ENCODE measurements around the gene MSI2. TPM values are rescaled to one million over a fixed set of nuclear protein-coding genes. Genes with fewer than 3 reads are reported as not detected.

Gene MSI2
- total RNA-seq, 1 donor from 2014 or later: 60.6 TPM

- DNase-seq (ENCODE audit: low spot score): no peak
- TF ChIP-seq CTCF (IDR thresholded peaks at IDR 0.05; ENCODE audit: unreplicated experiment): no peak
- Mint-ChIP-seq H3K36me3 (ENCODE audit: low read depth, unreplicated experiment) (no peaks in the 10 kb centered on the region), H3K4me1 (ENCODE audit: unreplicated experiment) (peaks cover 10% of the 10 kb centered on the region), H3K4me3 (ENCODE audit: unreplicated experiment) (no peak overlapping the region), H3K9me3 (ENCODE audit: unreplicated experiment) (no peaks in the 10 kb centered on the region), H3K27me3 (ENCODE audit: unreplicated experiment) (peaks cover 5% of the 10 kb centered on the region), H3K27ac (ENCODE audit: unreplicated experiment) (no peak overlapping the region)
Observed at GRCh38 chr17:57541472-57542394, 285.4 kb downstream of the MSI2 start.

GRCh38 chr17:57542510-57542909, 286.2 kb downstream of the MSI2 start:
- Mint-ChIP-seq H3K27ac (ENCODE audit: unreplicated experiment) (no peak overlapping the region), H3K4me1 (ENCODE audit: unreplicated experiment) (peaks cover 12% of the 10 kb centered on the region), H3K9me3 (ENCODE audit: unreplicated experiment) (no peaks in the 10 kb centered on the region), H3K36me3 (ENCODE audit: low read depth, unreplicated experiment) (no peaks in the 10 kb centered on the region), H3K4me3 (ENCODE audit: unreplicated experiment) (no peak overlapping the region), H3K27me3 (ENCODE audit: unreplicated experiment) (peaks cover 5% of the 10 kb centered on the region)
- no peak for TF ChIP-seq CTCF (IDR thresholded peaks at IDR 0.05; ENCODE audit: unreplicated experiment)
- no peak for DNase-seq (ENCODE audit: low spot score)

DNA sequence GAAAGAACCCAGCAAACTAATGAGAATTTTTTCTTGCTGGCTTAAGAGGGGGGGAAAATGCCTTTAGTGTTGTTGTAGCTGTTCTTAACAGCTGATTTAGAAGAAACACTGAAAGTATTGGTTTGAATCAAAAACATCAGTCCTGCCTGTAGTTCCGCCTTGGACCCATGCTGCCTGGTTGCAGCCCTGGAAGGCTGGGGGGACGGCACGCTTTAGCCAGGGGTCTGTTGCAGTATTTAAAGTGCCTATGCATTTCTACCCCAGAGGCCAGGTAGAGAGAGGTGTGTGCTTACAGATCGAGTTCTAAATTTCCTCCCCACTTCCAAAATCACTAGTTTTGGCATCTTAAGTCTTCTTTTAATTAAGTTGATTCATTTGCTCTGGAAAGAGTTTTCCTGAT, 286.9 kb downstream of the MSI2 start:
- Mint-ChIP-seq H3K4me1 (ENCODE audit: unreplicated experiment) (peaks cover 8% of the 10 kb centered on the region), H3K36me3 (ENCODE audit: low read depth, unreplicated experiment) (no peaks in the 10 kb centered on the region), H3K27ac (ENCODE audit: unreplicated experiment) (no peak overlapping the region), H3K4me3 (ENCODE audit: unreplicated experiment) (no peak overlapping the region), H3K27me3 (ENCODE audit: unreplicated experiment) (peaks cover 4% of the 10 kb centered on the region), H3K9me3 (ENCODE audit: unreplicated experiment) (no peaks in the 10 kb centered on the region)
- no peak for TF ChIP-seq CTCF (IDR thresholded peaks at IDR 0.05; ENCODE audit: unreplicated experiment)
- DNase-seq (ENCODE audit: low spot score): no peak

DNA sequence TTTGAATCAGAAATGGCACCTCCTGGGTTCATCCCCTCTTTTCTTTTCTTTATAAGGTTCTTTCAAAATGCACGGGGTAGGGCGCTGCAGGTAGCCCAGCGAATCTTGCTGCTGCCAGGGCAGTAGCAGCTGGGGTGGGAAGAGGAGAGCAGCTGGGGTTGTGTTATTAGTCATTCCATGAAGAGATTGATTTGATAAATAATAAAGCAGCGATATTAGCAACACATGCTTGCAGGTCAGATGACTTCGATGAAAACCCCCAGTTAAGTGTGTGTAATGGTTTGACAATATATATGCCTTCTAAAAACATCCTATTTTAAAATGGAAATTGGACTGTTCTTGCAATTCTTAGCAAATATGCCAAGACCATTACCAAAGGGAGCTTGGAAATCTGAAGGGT, 288.1 kb downstream of the MSI2 start:
- peaks cover 10% of the 10 kb centered on the region for H3K4me1 Mint-ChIP-seq (ENCODE audit: unreplicated experiment)
- no peak for DNase-seq (ENCODE audit: low spot score)
- H3K27ac Mint-ChIP-seq (ENCODE audit: unreplicated experiment): no peak overlapping the region
- no peaks in the 10 kb centered on the region for H3K9me3 Mint-ChIP-seq (ENCODE audit: unreplicated experiment)
- H3K27me3 Mint-ChIP-seq (ENCODE audit: unreplicated experiment): peaks cover 4% of the 10 kb centered on the region
- no peak for TF ChIP-seq CTCF (IDR thresholded peaks at IDR 0.05; ENCODE audit: unreplicated experiment)
- no peaks in the 10 kb centered on the region for H3K36me3 Mint-ChIP-seq (ENCODE audit: low read depth, unreplicated experiment)
- H3K4me3 Mint-ChIP-seq (ENCODE audit: unreplicated experiment): no peak overlapping the region

DNA sequence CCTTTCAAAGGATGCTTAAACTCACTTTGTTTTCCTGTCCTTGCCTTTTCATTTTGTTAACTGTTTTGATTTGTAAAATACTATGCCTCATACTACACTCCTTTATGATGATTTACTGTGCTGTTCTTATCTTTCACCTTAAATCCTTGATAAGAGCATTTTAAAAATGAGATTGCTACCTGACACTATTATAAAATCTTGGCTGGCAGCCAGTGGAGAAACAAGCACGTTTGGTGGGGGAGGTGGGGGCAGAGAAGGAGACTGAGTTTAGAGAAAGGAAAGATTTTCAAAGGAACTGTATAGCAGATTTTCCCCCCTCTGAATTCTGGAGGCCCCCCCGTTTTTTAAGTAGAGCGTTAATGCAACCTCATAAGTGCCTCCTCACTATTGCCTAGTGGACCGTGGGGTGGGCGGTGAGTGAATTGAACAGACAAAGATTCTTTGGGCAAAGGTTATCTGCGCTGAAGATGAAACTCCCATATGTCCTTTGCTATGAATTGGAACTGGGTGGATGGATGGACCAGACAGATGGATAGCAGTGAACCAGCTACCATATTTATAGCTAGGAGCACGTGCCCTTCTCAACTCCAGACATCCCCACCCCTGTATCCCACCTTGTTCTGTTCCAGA, 288.6 kb downstream of the MSI2 start:
- Mint-ChIP-seq H3K9me3 (ENCODE audit: unreplicated experiment) (no peaks in the 10 kb centered on the region), H3K27ac (ENCODE audit: unreplicated experiment) (no peak overlapping the region), H3K27me3 (ENCODE audit: unreplicated experiment) (peaks cover 4% of the 10 kb centered on the region), H3K4me1 (ENCODE audit: unreplicated experiment) (peaks cover 13% of the 10 kb centered on the region), H3K36me3 (ENCODE audit: low read depth, unreplicated experiment) (no peaks in the 10 kb centered on the region), H3K4me3 (ENCODE audit: unreplicated experiment) (no peak overlapping the region)
- TF ChIP-seq CTCF (IDR thresholded peaks at IDR 0.05; ENCODE audit: unreplicated experiment): no peak
- no peak for DNase-seq (ENCODE audit: low spot score)

Measured in endothelial cell (in vitro differentiated cells).